ENCODE data around the gene ARRDC2. TPM values are rescaled to one million over a fixed set of nuclear protein-coding genes. Genes with fewer than 3 reads are reported as not detected.

Gene ARRDC2
- total RNA-seq, 5 donors from 2014 or later (not counting 1 experiment from before 2014, with no cell fraction given), result 163 to 195 (median 188) TPM

- POLR2A ChIA-PET, result no interaction called here
These were observed 40.5 kb upstream of the ARRDC2 start for GRCh38 chr19:17967257-17968051.

GRCh38 chr19:17968362-17968761, 39.6 kb upstream of the ARRDC2 start:
- H3K4me1 Mint-ChIP-seq, result peaks cover 6 to 17% (median 9%) of the 10 kb centered on the region in 3 donors
- peaks cover 2 to 77% of the 10 kb centered on the region in 2 experiments for H3K27me3 ChIP-seq (replicated peaks in 1 of 2; ENCODE audit: control insufficient read depth in 2 of 2, extremely low read depth in 1 of 2, insufficient read depth in 2 of 2, low read length in 1 of 2)
- H3K4me3 Mint-ChIP-seq, result no peak overlapping the region
- H3K4me1 ChIP-seq (ENCODE audit: control insufficient read depth in 1 of 2, extremely low read depth in 1 of 2, insufficient read depth in 2 of 2, low read length in 2 of 2), result peaks cover 0 to 11% of the 10 kb centered on the region in 2 experiments
- H3K9me3 Mint-ChIP-seq, result no peaks in the 10 kb centered on the region
- H3K36me3 ChIP-seq (ENCODE audit: control insufficient read depth in 2 of 2, extremely low read depth in 1 of 2, insufficient read depth in 1 of 2, low read length in 1 of 2), result no peaks in the 10 kb centered on the region
- no peak overlapping the region for H3K27ac Mint-ChIP-seq
- H3K27ac ChIP-seq (ENCODE audit: low read length), result no peak overlapping the region
- H3K27me3 Mint-ChIP-seq, result peaks cover 43 to 53% of the 10 kb centered on the region in 2 donors
- H3K9me3 ChIP-seq, result no peaks in the 10 kb centered on the region
- ChIA-PET CTCF (interaction anchor here (0.5 to 0.6 kb wide), 2 partner anchors 12 to 212 kb away, joined by 3 read pairs; no protein-coding TSS in a partner anchor), POLR2A (no interaction called here)
- ATAC-seq (replicated peaks in 1 of 4) (no peak), DNase-seq (no peak)
- 80% methylated on average over 1 of the region's 4 CpGs for WGBS (ENCODE audit: insufficient coverage)
- no peak overlapping the region for H3K4me3 ChIP-seq (ENCODE audit: control insufficient read depth in 1 of 2, extremely low read depth in 1 of 2, low read length in 1 of 2)
- no peaks in the 10 kb centered on the region for H3K36me3 Mint-ChIP-seq

More at GRCh38 chr19:17967257-17968051, 40.5 kb upstream of the ARRDC2 start:
- WGBS (ENCODE audit: insufficient coverage), result 23% methylated on average over 32 of the region's 35 CpGs
- no peaks in the 10 kb centered on the region for H3K9me3 ChIP-seq
- peak overlapping the region; percentile 24 to 62 (median 31) for H3K4me3 Mint-ChIP-seq
- ATAC-seq (replicated peaks in 1 of 4) (peak in 1 of 4 experiments; percentile 21), DNase-seq (no peak)
- no peaks in the 10 kb centered on the region for H3K36me3 Mint-ChIP-seq
- H3K27me3 ChIP-seq (replicated peaks in 1 of 2; ENCODE audit: control insufficient read depth in 2 of 2, extremely low read depth in 1 of 2, insufficient read depth in 2 of 2, low read length in 1 of 2), result peaks cover 2 to 79% of the 10 kb centered on the region in 2 experiments
- peaks cover 40 to 53% of the 10 kb centered on the region in 2 donors for H3K27me3 Mint-ChIP-seq
- peaks cover 0 to 11% of the 10 kb centered on the region in 2 experiments for H3K4me1 ChIP-seq (ENCODE audit: control insufficient read depth in 1 of 2, extremely low read depth in 1 of 2, insufficient read depth in 2 of 2, low read length in 2 of 2)
- H3K9me3 Mint-ChIP-seq, result no peaks in the 10 kb centered on the region
- no peak overlapping the region for H3K27ac ChIP-seq (ENCODE audit: low read length)
- no peaks in the 10 kb centered on the region for H3K36me3 ChIP-seq (ENCODE audit: control insufficient read depth in 2 of 2, extremely low read depth in 1 of 2, insufficient read depth in 1 of 2, low read length in 1 of 2)
- H3K4me1 Mint-ChIP-seq, result peaks cover 6 to 17% (median 9%) of the 10 kb centered on the region in 3 donors
- H3K27ac Mint-ChIP-seq, result no peak overlapping the region
- no peak overlapping the region for H3K4me3 ChIP-seq (ENCODE audit: control insufficient read depth in 1 of 2, extremely low read depth in 1 of 2, low read length in 1 of 2)
- CTCF ChIA-PET, result interaction anchor here in 1 of 2 donors (0.6 kb wide), 1 partner anchor 11 kb away, joined by 3 read pairs; no protein-coding TSS in a partner anchor

DNA sequence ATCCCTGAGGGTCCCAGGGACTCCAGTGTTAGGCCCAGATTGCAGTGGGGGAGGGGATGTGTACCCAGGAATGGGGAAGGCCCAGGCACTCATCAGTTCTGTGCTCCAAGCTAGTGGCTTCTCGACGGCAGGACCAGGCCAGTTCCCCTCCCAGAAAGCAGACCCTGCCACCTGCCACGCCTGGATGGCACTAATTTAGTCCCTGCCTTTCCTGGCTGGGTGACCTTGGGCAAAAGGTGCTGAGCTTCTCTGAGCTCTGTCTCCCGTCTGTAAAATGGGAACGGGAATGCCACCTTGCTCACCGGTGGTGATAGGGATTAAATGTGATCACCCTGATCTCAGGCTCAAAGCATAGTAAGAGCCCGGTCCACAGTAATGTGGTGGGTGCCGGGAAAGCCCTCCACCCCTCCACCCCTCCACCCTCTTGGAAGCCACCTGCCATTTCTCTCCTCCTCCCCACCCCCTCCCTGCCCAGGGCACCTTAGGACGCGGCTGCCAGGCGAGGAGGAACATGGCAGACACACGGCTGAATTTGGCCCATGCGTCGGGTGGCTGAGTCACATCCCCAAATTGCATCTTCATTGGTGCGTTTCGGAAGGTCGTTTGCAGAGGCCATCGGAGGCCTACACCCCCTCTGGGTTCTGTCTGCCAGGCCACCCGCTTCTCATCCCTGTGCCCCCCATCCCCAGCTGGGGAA, 38.7 kb upstream of the ARRDC2 start:
- Histone ChIP-seq H3K4me1 (ENCODE audit: control insufficient read depth in 1 of 2, extremely low read depth in 1 of 2, insufficient read depth in 2 of 2, low read length in 2 of 2) (peaks cover 0 to 11% of the 10 kb centered on the region in 2 experiments), H3K27me3 (replicated peaks in 1 of 2; ENCODE audit: control insufficient read depth in 2 of 2, extremely low read depth in 1 of 2, insufficient read depth in 2 of 2, low read length in 1 of 2) (peaks cover 2 to 73% of the 10 kb centered on the region in 2 experiments), H3K9me3 (no peaks in the 10 kb centered on the region), H3K4me3 (ENCODE audit: control insufficient read depth in 1 of 2, extremely low read depth in 1 of 2, low read length in 1 of 2) (no peak overlapping the region), H3K36me3 (ENCODE audit: control insufficient read depth in 2 of 2, extremely low read depth in 1 of 2, insufficient read depth in 1 of 2, low read length in 1 of 2) (no peaks in the 10 kb centered on the region), H3K27ac (ENCODE audit: low read length) (no peak overlapping the region)
- ChIA-PET CTCF (no interaction called here), POLR2A (no interaction called here)
- DNase-seq (no peak), ATAC-seq (replicated peaks in 1 of 4) (no peak)
- H3K36me3 Mint-ChIP-seq, result no peaks in the 10 kb centered on the region
- no peak overlapping the region for H3K27ac Mint-ChIP-seq
- no peak overlapping the region for H3K4me3 Mint-ChIP-seq
- WGBS (ENCODE audit: insufficient coverage), result 88% methylated on average over 13 of the region's 19 CpGs
- H3K27me3 Mint-ChIP-seq, result peaks cover 38 to 44% of the 10 kb centered on the region in 2 donors
- H3K4me1 Mint-ChIP-seq, result peaks cover 6 to 17% (median 9%) of the 10 kb centered on the region in 3 donors
- H3K9me3 Mint-ChIP-seq, result no peaks in the 10 kb centered on the region

DNA sequence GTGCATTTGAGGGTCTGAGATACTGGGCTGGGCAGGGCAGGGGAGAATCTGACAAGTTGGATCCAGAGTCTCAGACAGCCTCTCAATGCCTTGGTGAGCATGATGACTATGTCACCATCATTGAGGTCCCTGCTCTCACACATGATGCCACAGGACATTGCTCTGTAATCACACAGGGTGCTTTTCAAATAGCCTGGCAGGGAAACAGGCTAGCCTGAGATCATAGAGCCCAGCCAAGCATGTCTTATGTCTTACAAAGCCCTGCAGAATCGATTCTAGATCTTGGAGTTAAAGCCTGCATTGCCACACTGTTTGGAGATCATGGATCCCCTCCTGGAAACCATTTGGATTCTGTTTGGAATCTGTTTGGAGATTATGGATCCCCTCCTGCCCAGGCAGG, 35.7 kb upstream of the ARRDC2 start:
- ATAC-seq (replicated peaks in 1 of 4) (no peak), DNase-seq (no peak)
- Mint-ChIP-seq H3K27ac (no peak overlapping the region), H3K36me3 (no peaks in the 10 kb centered on the region), H3K4me3 (no peak overlapping the region), H3K4me1 (peaks cover 2 to 10% (median 3%) of the 10 kb centered on the region in 3 donors), H3K9me3 (no peaks in the 10 kb centered on the region), H3K27me3 (peaks cover 13 to 19% of the 10 kb centered on the region in 2 donors)
- Histone ChIP-seq H3K9me3 (no peaks in the 10 kb centered on the region), H3K36me3 (ENCODE audit: control insufficient read depth in 2 of 2, extremely low read depth in 1 of 2, insufficient read depth in 1 of 2, low read length in 1 of 2) (no peaks in the 10 kb centered on the region), H3K4me3 (ENCODE audit: control insufficient read depth in 1 of 2, extremely low read depth in 1 of 2, low read length in 1 of 2) (no peak overlapping the region), H3K4me1 (ENCODE audit: control insufficient read depth in 1 of 2, extremely low read depth in 1 of 2, insufficient read depth in 2 of 2, low read length in 2 of 2) (peaks cover 0 to 5% of the 10 kb centered on the region in 2 experiments), H3K27me3 (replicated peaks in 1 of 2; ENCODE audit: control insufficient read depth in 2 of 2, extremely low read depth in 1 of 2, insufficient read depth in 2 of 2, low read length in 1 of 2) (peaks cover 2 to 52% of the 10 kb centered on the region in 2 experiments), H3K27ac (ENCODE audit: low read length) (no peak overlapping the region)
- POLR2A ChIA-PET, result interaction anchor here in 1 of 2 donors (0.6 kb wide), 1 partner anchor 23 kb away, joined by 7 read pairs; no protein-coding TSS in a partner anchor
- 40% methylated on average over 1 of the region's 1 CpG for WGBS (ENCODE audit: insufficient coverage)
- CTCF ChIA-PET, result no interaction called here

DNA sequence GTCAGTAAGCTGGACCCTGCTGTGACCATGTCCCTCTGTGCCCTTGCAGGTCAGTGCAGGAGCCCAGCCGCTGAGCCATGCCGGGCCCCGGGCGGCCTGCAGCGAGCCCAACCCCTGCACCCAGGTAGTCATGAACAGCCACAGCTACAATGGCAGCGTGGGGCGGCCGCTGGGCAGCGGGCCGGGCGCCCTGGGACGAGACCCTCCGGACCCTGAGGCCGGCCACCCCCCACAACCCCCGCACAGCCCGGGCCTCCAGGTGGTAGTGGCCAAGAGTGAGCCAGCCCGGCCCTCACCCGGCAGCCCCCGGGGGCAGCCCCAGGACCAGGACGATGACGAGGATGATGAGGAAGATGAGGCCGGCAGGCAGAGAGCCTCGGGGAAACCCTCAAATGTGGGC, 34.2 kb upstream of the ARRDC2 start:
- H3K4me1 Mint-ChIP-seq, result peaks cover 0 to 5% (median 0%) of the 10 kb centered on the region in 3 donors
- Histone ChIP-seq H3K9me3 (no peaks in the 10 kb centered on the region), H3K27me3 (replicated peaks in 1 of 2; ENCODE audit: control insufficient read depth in 2 of 2, extremely low read depth in 1 of 2, insufficient read depth in 2 of 2, low read length in 1 of 2) (peaks cover 2 to 40% of the 10 kb centered on the region in 2 experiments), H3K4me1 (ENCODE audit: control insufficient read depth in 1 of 2, extremely low read depth in 1 of 2, insufficient read depth in 2 of 2, low read length in 2 of 2) (no peaks in the 10 kb centered on the region), H3K36me3 (ENCODE audit: control insufficient read depth in 2 of 2, extremely low read depth in 1 of 2, insufficient read depth in 1 of 2, low read length in 1 of 2) (no peaks in the 10 kb centered on the region), H3K27ac (ENCODE audit: low read length) (no peak overlapping the region), H3K4me3 (ENCODE audit: control insufficient read depth in 1 of 2, extremely low read depth in 1 of 2, low read length in 1 of 2) (no peak overlapping the region)
- no peak overlapping the region for H3K27ac Mint-ChIP-seq
- no peak for DNase-seq
- no peaks in the 10 kb centered on the region for H3K36me3 Mint-ChIP-seq
- no peak for ATAC-seq (replicated peaks in 1 of 4)
- CTCF ChIA-PET, result no interaction called here
- 92% methylated on average over 23 of the region's 23 CpGs for WGBS (ENCODE audit: insufficient coverage)
- peaks cover 8 to 12% of the 10 kb centered on the region in 2 donors for H3K27me3 Mint-ChIP-seq
- POLR2A ChIA-PET, result no interaction called here
- no peak overlapping the region for H3K4me3 Mint-ChIP-seq
- H3K9me3 Mint-ChIP-seq, result no peaks in the 10 kb centered on the region

DNA sequence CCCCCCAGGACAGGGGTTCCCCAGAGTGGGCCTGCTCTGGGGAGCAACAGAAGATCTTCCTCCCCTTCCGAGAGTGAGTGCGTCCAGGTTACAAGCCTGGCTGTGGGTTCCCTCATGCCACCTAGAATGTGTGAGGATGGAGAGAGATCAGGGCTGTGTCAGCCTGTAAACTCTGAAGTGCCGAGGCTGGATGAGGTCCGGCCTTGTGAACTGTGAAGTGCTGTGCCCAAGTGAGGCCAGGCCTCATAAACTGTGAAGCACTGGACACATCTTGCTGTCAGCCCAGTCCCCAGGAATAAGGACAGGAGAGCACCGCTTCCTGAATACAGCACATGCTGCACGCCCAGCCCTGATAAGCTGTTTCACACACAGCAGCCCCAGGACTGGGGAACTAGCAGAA, 33.4 kb upstream of the ARRDC2 start:
- WGBS (ENCODE audit: insufficient coverage), result 74% methylated on average over 5 of the region's 6 CpGs
- CTCF ChIA-PET, result no interaction called here
- DNase-seq, result no peak

More for the DNA sequence above, 33.4 kb upstream of the ARRDC2 start:
- Histone ChIP-seq H3K9me3 (no peaks in the 10 kb centered on the region), H3K4me3 (ENCODE audit: control insufficient read depth in 1 of 2, extremely low read depth in 1 of 2, low read length in 1 of 2) (no peak overlapping the region), H3K27ac (ENCODE audit: low read length) (no peak overlapping the region), H3K4me1 (ENCODE audit: control insufficient read depth in 1 of 2, extremely low read depth in 1 of 2, insufficient read depth in 2 of 2, low read length in 2 of 2) (no peaks in the 10 kb centered on the region), H3K36me3 (ENCODE audit: control insufficient read depth in 2 of 2, extremely low read depth in 1 of 2, insufficient read depth in 1 of 2, low read length in 1 of 2) (no peaks in the 10 kb centered on the region), H3K27me3 (replicated peaks in 1 of 2; ENCODE audit: control insufficient read depth in 2 of 2, extremely low read depth in 1 of 2, insufficient read depth in 2 of 2, low read length in 1 of 2) (peaks cover 0 to 40% of the 10 kb centered on the region in 2 experiments)
- H3K36me3 Mint-ChIP-seq, result no peaks in the 10 kb centered on the region
- POLR2A ChIA-PET, result no interaction called here
- H3K4me1 Mint-ChIP-seq, result peaks cover 0 to 5% (median 1%) of the 10 kb centered on the region in 3 donors
- no peak overlapping the region for H3K4me3 Mint-ChIP-seq
- no peak overlapping the region for H3K27ac Mint-ChIP-seq
- H3K27me3 Mint-ChIP-seq, result peaks cover 8 to 11% of the 10 kb centered on the region in 2 donors
- no peak for ATAC-seq (replicated peaks in 1 of 4)
- H3K9me3 Mint-ChIP-seq, result no peaks in the 10 kb centered on the region

Data from T-cell (primary cell).